ENCODE data around the gene CTDSPL. TPM values are rescaled to one million over a fixed set of nuclear protein-coding genes. Genes with fewer than 3 reads are reported as not detected.

The CTDSPL gene
- total RNA-seq, 4 donors from 2014 or later, result 39.8 to 105 (median 56.2) TPM

- Histone ChIP-seq H3K36me3 (no peaks in the 10 kb centered on the region), H3K27me3 (no peaks in the 10 kb centered on the region), H3K4me3 (no peak overlapping the region), H3K9me3 (no peaks in the 10 kb centered on the region), H3K4me1 (peaks cover 23 to 53% (median 49%) of the 10 kb centered on the region in 4 donors), H3K27ac (peak overlapping the region in 3 of 4 donors; percentile 7 to 81 (median 28))
- DNase-seq, result no peak
- 84 to 85% methylated on average over 4 to 10 of the region's 10 CpGs for WGBS, 2 donors (ENCODE audit: low coverage in 1 of 2)
- TF ChIP-seq POLR2AphosphoS5 (IDR thresholded peaks at IDR 0.05), result no peak
- TF ChIP-seq, protein P1, sequence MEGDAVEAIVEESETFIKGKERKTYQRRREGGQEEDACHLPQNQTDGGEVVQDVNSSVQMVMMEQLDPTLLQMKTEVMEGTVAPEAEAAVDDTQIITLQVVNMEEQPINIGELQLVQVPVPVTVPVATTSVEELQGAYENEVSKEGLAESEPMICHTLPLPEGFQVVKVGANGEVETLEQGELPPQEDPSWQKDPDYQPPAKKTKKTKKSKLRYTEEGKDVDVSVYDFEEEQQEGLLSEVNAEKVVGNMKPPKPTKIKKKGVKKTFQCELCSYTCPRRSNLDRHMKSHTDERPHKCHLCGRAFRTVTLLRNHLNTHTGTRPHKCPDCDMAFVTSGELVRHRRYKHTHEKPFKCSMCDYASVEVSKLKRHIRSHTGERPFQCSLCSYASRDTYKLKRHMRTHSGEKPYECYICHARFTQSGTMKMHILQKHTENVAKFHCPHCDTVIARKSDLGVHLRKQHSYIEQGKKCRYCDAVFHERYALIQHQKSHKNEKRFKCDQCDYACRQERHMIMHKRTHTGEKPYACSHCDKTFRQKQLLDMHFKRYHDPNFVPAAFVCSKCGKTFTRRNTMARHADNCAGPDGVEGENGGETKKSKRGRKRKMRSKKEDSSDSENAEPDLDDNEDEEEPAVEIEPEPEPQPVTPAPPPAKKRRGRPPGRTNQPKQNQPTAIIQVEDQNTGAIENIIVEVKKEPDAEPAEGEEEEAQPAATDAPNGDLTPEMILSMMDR (IDR thresholded peaks at IDR 0.05), result no peak
- intact Hi-C loops (cut with DNase I; ENCODE audit: low total_unique reads) (no loop called here), in situ Hi-C loops (cut with MboI; ENCODE audit: low pct_ligation_motif_present in 1 of 4, low pct_unique_long_range_greater_than_20kb in 1 of 4, low sequenced_read_pairs in 3 of 4) (no loop called here)
Observed at GRCh38 chr3:37995652-37996641, 134.3 kb downstream of the CTDSPL start.

DNA sequence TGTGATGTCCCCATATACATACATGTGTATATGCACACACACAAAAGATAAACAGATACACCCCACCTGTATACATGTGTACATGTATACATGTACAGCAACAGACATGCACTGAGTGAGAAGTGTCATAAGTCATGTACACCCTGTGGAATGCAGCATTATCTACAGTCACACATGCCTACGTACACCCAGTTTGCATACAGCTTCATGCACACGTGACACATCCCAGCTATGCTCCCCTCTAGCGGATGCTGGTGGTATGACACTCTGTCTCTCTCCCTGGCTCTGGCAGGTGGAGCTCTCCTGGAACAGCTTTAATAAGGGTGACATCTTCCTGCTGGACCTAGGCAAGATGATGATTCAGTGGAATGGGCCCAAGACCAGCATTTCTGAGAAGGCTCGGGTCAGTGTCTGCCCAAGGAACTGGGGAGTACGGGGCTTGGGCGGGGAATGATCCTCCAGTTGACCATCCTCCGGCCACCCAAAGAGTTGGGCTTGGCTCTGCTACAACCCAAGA, 135.2 kb downstream of the CTDSPL start:
- DNase-seq, result peak; percentile 91
- Histone ChIP-seq H3K27ac (peak overlapping the region; percentile 81 to 93 (median 89)), H3K27me3 (no peaks in the 10 kb centered on the region), H3K4me3 (no peak overlapping the region), H3K9me3 (no peaks in the 10 kb centered on the region), H3K4me1 (peaks cover 23 to 51% (median 49%) of the 10 kb centered on the region in 4 donors), H3K36me3 (peaks cover 0 to 5% (median 0%) of the 10 kb centered on the region in 4 donors)
- 6 to 47% methylated on average over 2 to 7 of the region's 7 CpGs for WGBS, 2 donors (ENCODE audit: low coverage in 1 of 2)
- in situ Hi-C loops (cut with MboI; ENCODE audit: low pct_ligation_motif_present in 1 of 4, low pct_unique_long_range_greater_than_20kb in 1 of 4, low sequenced_read_pairs in 3 of 4), result no loop called here
- TF ChIP-seq POLR2A (IDR thresholded peaks at IDR 0.05) (no peak), POLR2AphosphoS5 (IDR thresholded peaks at IDR 0.05) (peak in 2 of 3 donors; percentile 31 to 44), EP300 (IDR thresholded peaks at IDR 0.05; ENCODE audit: low read depth) (no peak)
- TF ChIP-seq, protein P1 (IDR thresholded peaks at IDR 0.05), result peak; percentile 89 to 99 (median 93)
- intact Hi-C loops (cut with DNase I; ENCODE audit: low total_unique reads), result no loop called here

DNA sequence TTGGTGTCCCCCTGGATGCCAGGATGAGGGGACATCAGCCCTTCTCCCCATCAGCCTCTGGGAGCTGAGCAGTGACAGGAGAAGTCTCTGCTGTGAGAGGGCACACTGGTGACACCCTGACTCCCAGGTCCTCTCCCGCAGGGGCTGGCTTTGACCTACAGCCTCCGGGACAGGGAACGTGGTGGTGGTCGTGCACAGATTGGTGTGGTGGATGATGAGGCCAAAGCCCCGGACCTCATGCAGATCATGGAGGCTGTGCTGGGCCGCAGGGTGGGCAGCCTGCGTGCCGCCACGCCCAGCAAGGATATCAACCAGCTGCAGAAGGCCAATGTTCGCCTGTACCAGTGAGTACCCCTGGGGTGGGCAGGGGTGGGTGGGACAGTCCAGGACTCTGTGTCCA, 135.7 kb downstream of the CTDSPL start:
- intact Hi-C loops (cut with DNase I; ENCODE audit: low total_unique reads), result no loop called here
- peaks cover 0 to 7% (median 0%) of the 10 kb centered on the region in 4 donors for H3K36me3 ChIP-seq
- DNase-seq, result no peak
- no peak overlapping the region for H3K4me3 ChIP-seq
- H3K4me1 ChIP-seq, result peaks cover 23 to 47% (median 46%) of the 10 kb centered on the region in 4 donors
- H3K27me3 ChIP-seq, result no peaks in the 10 kb centered on the region
- 86% methylated on average over 10 of the region's 10 CpGs; no CpG with 5 or more reads in 1 of the 2 donors for WGBS, 2 donors (ENCODE audit: low coverage in 1 of 2)
- peak overlapping the region; percentile 81 to 93 (median 89) for H3K27ac ChIP-seq
- TF ChIP-seq POLR2AphosphoS5 (IDR thresholded peaks at IDR 0.05) (no peak), EP300 (IDR thresholded peaks at IDR 0.05; ENCODE audit: low read depth) (no peak), POLR2A (IDR thresholded peaks at IDR 0.05) (no peak)
- TF ChIP-seq, protein P1 (IDR thresholded peaks at IDR 0.05), result no peak
- no peaks in the 10 kb centered on the region for H3K9me3 ChIP-seq
- in situ Hi-C loops (cut with MboI; ENCODE audit: low pct_ligation_motif_present in 1 of 4, low pct_unique_long_range_greater_than_20kb in 1 of 4, low sequenced_read_pairs in 3 of 4), result no loop called here

GRCh38 chr3:37997791-37998370, 136.2 kb downstream of the CTDSPL start:
- H3K4me3 ChIP-seq, result peak overlapping the region in 2 of 4 donors; percentile 24 to 47

More at GRCh38 chr3:37997791-37998370, 136.2 kb downstream of the CTDSPL start:
- intact Hi-C loops (cut with DNase I; ENCODE audit: low total_unique reads) (no loop called here), in situ Hi-C loops (cut with MboI; ENCODE audit: low pct_ligation_motif_present in 1 of 4, low pct_unique_long_range_greater_than_20kb in 1 of 4, low sequenced_read_pairs in 3 of 4) (no loop called here)
- no peak for DNase-seq
- Histone ChIP-seq H3K4me1 (peaks cover 23 to 51% (median 48%) of the 10 kb centered on the region in 4 donors), H3K36me3 (peaks cover 0 to 7% (median 0%) of the 10 kb centered on the region in 4 donors), H3K9me3 (no peaks in the 10 kb centered on the region), H3K27me3 (no peaks in the 10 kb centered on the region), H3K27ac (peak overlapping the region; percentile 81 to 93 (median 89))
- WGBS, 2 donors (ENCODE audit: low coverage in 1 of 2), result 69% methylated on average over 6 of the region's 6 CpGs; no CpG with 5 or more reads in 1 of the 2 donors
- TF ChIP-seq EP300 (IDR thresholded peaks at IDR 0.05; ENCODE audit: low read depth) (no peak), POLR2AphosphoS5 (IDR thresholded peaks at IDR 0.05) (no peak), POLR2A (IDR thresholded peaks at IDR 0.05) (no peak)
- TF ChIP-seq, protein P1 (IDR thresholded peaks at IDR 0.05), result no peak
